Sigmoid colon (tissue), 7 donors: Measurements from ENCODE around the gene BAZ1B. TPM values are rescaled to one million over a fixed set of nuclear protein-coding genes. Genes with fewer than 3 reads are reported as not detected.
A peak's percentile ranks its signal among the peaks of the same experiment; 100 is the strongest.

Source experiments
- DNase-seq: peaks from one replicate; pipeline ENCODE4 v3.0.0-alpha.2; 2019
- H3K27ac ChIP-seq, 4 donors: fragments of 200-600 bp; sonication (generic); one replicate each; pipeline ENCODE4 v1.5.1; 2016 to 2019; ENCODE audit warnings: mild to moderate bottlenecking in 1 of 4
- H3K27me3 ChIP-seq, 3 donors: fragments of 200-600 bp; sonication (generic); one replicate each; pipeline ENCODE4 v1.5.1; 2019; ENCODE audit warnings: mild to moderate bottlenecking in 1 of 3
- H3K36me3 ChIP-seq, 4 donors: fragments of 200-600 bp; sonication (generic); one replicate each; pipeline ENCODE4 v1.5.1; 2016 to 2019
- H3K4me1 ChIP-seq, 4 donors: fragments of 200-600 bp; sonication (generic); one replicate each; pipeline ENCODE4 v1.5.1; 2017 to 2019
- H3K4me3 ChIP-seq, 4 donors: fragments of 200-600 bp; sonication (generic); one replicate each; pipeline ENCODE4 v1.5.1; 2017 to 2019; ENCODE audit warnings: mild to moderate bottlenecking in 2 of 4, moderate library complexity in 1 of 4
- H3K9me3 ChIP-seq, 4 donors: fragments of 200-600 bp in 3 of 4; sonication (generic) in 3 of 4; one replicate each; pipeline versions ENCODE4 v1.5.1 to v1.6.1; 2013 to 2019
- EP300 ChIP-seq, 4 donors: sonication (generic); formaldehyde crosslinking; IDR thresholded peaks; one replicate each; pipeline ENCODE4 v1.6.1; 2017; ENCODE audit warnings: antibody characterized with exemption in 4 of 4
- POLR2A ChIP-seq, 2 donors: fragments of 450-650 bp; IDR thresholded peaks; one replicate each; pipeline ENCODE4 v1.6.1; 2016; ENCODE audit warnings: antibody characterized with exemption in 2 of 2, mild to moderate bottlenecking in 2 of 2, moderate library complexity in 2 of 2
- POLR2AphosphoS5 ChIP-seq, 4 donors: sonication (generic); formaldehyde crosslinking; IDR thresholded peaks; one replicate each; pipeline ENCODE4 v1.6.1; 2017; ENCODE audit warnings: antibody characterized with exemption in 4 of 4
- WGBS, 2 donors: extraction: QIAGEN DNeasy Blood & Tissue Kit; methylation state at CpG; one replicate each; pipeline ENCODE4 v1.1.7; 2013; 5-methylcytosine and 5-hydroxymethylcytosine counted together
- intact Hi-C: fragments of 100-400 bp; cut with DNase I; formaldehyde crosslinking; loops from one replicate; pipeline ENCODE4 v1.15.1; 2023
- polyA plus RNA-seq, 3 donors: library from polyadenylated mRNA; stranded (reverse); fragments of 200-250 nt; gene quantifications; one replicate each; pipeline ENCODE4 v1.2.3, GENCODE V29; 2013
- total RNA-seq, 4 donors: library from RNA; depleted of rRNA; stranded (reverse); fragments of >200 nt; gene quantifications; one replicate each; pipeline ENCODE4 v1.1.0, GENCODE V29; 2016
- TF ChIP-seq, protein P1 (sequence below), 4 experiments: fragments of 450-650 bp in 3 of 4; fragments of 200-600 bp in 1 of 4; IDR thresholded peaks; one replicate each; pipeline ENCODE4 v1.5.1; 2016 to 2019; ENCODE audit warnings: antibody characterized with exemption in 4 of 4, mild to moderate bottlenecking in 3 of 4, moderate library complexity in 2 of 4
- donor health status: healthy with polysubstance abuse.
- donor health status: Bipolar disorder and iron deficiency.
- donor health status: healthy.

The BAZ1B gene
- total and polyA plus RNA-seq, 7 donors = 13.8 to 67.3 (median 47.2) TPM

DNA sequence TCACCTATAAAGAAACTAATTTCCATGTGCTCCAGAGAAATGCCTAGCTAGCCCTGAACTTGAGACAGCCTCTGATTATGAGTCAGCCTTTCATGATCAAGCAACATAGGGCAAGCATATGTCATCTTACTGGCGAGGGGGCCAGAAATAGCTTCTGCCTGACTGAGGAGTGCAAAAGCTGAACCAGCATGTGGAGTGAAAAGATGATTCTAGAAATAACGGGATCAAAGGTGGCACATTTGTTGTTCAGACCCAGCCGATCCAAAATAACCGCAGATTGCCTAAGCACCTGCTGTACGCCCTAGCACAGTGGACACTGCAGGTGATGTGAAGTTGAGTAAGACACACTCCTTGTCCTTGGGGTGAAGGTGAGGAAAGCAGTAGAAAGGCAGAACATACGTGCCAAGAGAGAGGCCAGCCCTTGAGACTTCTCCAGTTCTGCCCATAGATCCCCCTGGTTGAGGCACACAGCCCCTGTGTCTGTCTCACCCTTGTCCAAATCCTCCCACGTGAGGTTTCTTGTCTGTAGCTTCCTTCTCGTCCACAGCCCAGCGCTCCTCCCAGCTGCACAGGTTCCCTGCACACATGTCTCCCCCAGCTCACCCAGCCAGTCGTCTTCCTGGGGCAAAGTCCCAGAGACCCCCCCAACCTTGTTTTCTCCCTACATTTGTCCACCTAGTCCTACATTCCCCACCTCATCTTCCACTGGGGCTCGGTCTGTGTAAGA is 38.2 kb upstream of the BAZ1B start:
- no peak for TF ChIP-seq POLR2AphosphoS5 (IDR thresholded peaks at IDR 0.05)
- TF ChIP-seq POLR2A (IDR thresholded peaks at IDR 0.05) = no peak
- TF ChIP-seq, protein P1, sequence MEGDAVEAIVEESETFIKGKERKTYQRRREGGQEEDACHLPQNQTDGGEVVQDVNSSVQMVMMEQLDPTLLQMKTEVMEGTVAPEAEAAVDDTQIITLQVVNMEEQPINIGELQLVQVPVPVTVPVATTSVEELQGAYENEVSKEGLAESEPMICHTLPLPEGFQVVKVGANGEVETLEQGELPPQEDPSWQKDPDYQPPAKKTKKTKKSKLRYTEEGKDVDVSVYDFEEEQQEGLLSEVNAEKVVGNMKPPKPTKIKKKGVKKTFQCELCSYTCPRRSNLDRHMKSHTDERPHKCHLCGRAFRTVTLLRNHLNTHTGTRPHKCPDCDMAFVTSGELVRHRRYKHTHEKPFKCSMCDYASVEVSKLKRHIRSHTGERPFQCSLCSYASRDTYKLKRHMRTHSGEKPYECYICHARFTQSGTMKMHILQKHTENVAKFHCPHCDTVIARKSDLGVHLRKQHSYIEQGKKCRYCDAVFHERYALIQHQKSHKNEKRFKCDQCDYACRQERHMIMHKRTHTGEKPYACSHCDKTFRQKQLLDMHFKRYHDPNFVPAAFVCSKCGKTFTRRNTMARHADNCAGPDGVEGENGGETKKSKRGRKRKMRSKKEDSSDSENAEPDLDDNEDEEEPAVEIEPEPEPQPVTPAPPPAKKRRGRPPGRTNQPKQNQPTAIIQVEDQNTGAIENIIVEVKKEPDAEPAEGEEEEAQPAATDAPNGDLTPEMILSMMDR (IDR thresholded peaks at IDR 0.05) = no peak
- TF ChIP-seq EP300 (IDR thresholded peaks at IDR 0.05) = no peak
- Histone ChIP-seq H3K27me3 (no peaks in the 10 kb centered on the region), H3K36me3 (no peaks in the 10 kb centered on the region), H3K4me3 (no peak overlapping the region), H3K27ac (no peak overlapping the region), H3K9me3 (no peaks in the 10 kb centered on the region), H3K4me1 (peaks cover 0 to 24% (median 14%) of the 10 kb centered on the region in 4 donors)
- WGBS, 2 donors = 33 to 62% methylated on average over 11 of the region's 11 CpGs
- DNase-seq = no peak
- intact Hi-C loops = no loop called here

DNA sequence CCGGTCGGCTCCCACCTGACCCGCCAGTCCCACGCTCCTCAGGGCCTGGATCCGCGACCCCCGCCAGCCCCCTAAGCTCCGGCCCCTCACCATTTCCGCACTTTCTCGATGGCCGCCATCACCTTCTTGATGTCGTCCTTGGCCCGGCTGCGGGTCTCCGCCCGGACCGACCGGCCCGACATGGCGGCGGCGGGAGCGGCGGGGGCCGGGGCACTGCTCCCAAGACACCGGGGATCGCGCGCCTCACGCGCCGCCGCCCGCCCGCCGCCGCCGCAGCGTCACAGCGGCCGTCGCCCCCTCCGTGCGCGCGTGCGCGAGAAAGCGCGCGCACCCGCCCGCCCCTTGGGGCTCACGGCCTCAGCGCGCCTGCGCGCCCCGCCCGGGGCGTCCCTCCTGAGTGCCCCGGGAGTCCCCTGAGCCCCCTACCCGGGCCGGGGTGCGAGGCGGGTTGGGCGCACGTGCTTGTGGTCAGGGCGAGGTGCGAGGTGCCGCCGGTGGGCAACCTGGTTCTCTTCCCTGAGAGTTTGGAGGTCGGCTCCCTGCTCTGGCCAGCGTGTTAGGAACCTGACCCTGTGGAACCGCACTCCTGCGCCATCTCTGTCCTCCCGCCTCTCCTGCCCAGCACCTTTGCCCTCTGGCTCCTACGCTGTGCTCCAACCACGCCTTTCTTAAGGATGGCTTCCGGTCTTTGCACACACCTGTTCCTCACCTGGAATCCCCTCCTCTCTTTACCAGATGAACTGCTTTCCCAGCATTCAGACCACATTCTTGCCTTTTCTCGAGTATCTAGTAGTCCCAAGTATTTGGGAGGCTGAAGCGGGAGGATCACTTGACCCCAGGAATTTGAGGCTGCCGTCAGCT is 35.5 kb upstream of the BAZ1B start, which contains the start of gene BCL7B:
Gene BCL7B, minus strand, starts transcription at position 294 of the 861 bp plus-strand sequence. Its CDS starts 112 bp downstream, at position 182.
- Histone ChIP-seq H3K27ac (peak within 1 kb of the TSS; percentile 97 to 100 (median 100)), H3K36me3 (peaks cover 0 to 16% (median 3%) of the 10 kb centered on the region in 4 donors), H3K4me1 (peaks cover 0 to 37% (median 24%) of the 10 kb centered on the region in 4 donors), H3K4me3 (peak within 1 kb of the TSS; percentile 83 to 95 (median 90)), H3K27me3 (no peaks in the 10 kb centered on the region), H3K9me3 (no peaks in the 10 kb centered on the region)
- TF ChIP-seq EP300 (IDR thresholded peaks at IDR 0.05) (no peak), POLR2A (IDR thresholded peaks at IDR 0.05) (no peak), POLR2AphosphoS5 (IDR thresholded peaks at IDR 0.05) (peak in 3 of 4 donors; percentile 41 to 84 (median 78))
- TF ChIP-seq, protein P1 (IDR thresholded peaks at IDR 0.05) = no peak
- intact Hi-C loops = loop anchor here (1.0 kb wide), 2 partner anchors 21 to 35 kb away; partner anchors contain the start of genes BAZ1B and TBL2
- DNase-seq = peak; percentile 85
- 3 to 5% methylated on average over 83 of the region's 83 CpGs for WGBS, 2 donors

DNA sequence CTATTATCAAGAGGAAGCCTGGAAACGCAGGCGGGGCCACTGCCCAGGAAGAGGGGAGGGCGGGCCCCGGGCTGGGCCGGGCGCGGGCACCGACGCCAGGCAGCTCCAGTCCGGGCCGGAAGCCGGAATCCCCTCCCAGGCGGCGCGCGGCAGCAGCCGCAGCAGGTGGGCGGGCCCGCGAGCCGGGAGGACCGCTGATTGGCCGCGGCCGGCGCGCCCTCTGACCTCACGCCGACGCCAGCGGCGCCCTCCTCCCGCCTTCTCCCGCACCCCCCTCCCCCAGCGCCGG is 35.0 kb upstream of the BAZ1B start:
- Histone ChIP-seq H3K9me3 (no peaks in the 10 kb centered on the region), H3K27ac (peak overlapping the region; percentile 97 to 100 (median 100)), H3K4me3 (peak overlapping the region; percentile 83 to 95 (median 90)), H3K36me3 (peaks cover 0 to 21% (median 8%) of the 10 kb centered on the region in 4 donors), H3K27me3 (no peaks in the 10 kb centered on the region), H3K4me1 (peaks cover 0 to 37% (median 24%) of the 10 kb centered on the region in 4 donors)
- TF ChIP-seq POLR2AphosphoS5 (IDR thresholded peaks at IDR 0.05) (peak in 1 of 4 donors; percentile 61), POLR2A (IDR thresholded peaks at IDR 0.05) (no peak)
- intact Hi-C loops = loop anchor here (1.0 kb wide), 2 partner anchors 21 to 35 kb away; partner anchors contain the start of genes BAZ1B and TBL2
- WGBS, 2 donors = 0 to 1% methylated on average over 36 of the region's 36 CpGs
- peak; percentile 96 for DNase-seq

DNA sequence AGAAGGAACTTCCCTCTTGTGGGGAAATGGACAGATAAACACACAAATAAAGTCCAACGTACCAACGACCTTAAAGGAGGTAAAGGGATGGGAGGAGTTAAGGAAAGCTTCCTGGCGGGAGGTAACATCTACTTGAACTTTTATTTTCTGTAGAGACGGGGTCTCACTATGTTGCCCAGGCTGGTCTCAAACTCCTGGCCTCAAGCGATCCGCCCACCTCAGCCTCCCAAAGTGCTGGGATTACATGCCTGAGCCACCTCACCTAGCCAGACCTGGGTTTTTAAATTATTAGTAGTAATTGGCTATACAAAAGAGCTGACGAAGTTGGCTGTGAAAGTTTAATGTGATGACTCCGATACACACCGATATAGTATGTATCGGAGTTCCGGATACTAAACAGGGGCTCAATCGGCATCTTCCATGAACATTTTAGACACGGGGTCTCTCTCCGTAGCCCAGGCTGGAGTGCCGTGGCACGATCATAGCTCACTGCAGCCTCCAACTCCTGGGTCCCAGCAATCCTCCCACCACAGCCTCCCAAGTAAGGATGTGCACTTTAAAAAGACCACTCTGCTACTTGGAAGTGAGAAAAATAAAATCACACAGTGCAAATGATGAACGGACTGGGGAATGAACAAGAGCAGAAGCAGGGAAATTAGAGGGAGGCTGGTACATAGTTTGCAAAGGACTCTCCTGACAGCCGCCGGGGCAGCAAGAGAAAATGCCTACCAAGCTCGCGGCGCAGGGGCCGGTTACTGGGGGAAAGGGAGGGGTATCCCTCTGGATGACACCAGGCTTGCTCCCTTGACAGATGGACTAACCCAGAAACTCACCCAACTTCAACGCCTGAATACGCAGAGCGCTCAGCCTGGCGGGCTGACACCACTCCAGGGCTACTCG is 34.4 kb upstream of the BAZ1B start:
- WGBS, 2 donors = 5 to 21% methylated on average over 28 of the region's 28 CpGs
- intact Hi-C loops = loop anchor here (1.0 kb wide), 2 partner anchors 22 to 34 kb away; partner anchors contain the start of genes BAZ1B and TBL2

More for the DNA sequence above, 34.4 kb upstream of the BAZ1B start:
- TF ChIP-seq, protein P1 (IDR thresholded peaks at IDR 0.05) = no peak
- TF ChIP-seq POLR2AphosphoS5 (IDR thresholded peaks at IDR 0.05) (peak in 3 of 4 donors; percentile 40 to 72 (median 64)), EP300 (IDR thresholded peaks at IDR 0.05) (no peak), POLR2A (IDR thresholded peaks at IDR 0.05) (peak; percentile 18 to 32)
- peaks cover 5 to 27% (median 11%) of the 10 kb centered on the region in 4 donors for H3K36me3 ChIP-seq
- H3K27me3 ChIP-seq = no peaks in the 10 kb centered on the region
- peak overlapping the region; percentile 83 to 95 (median 90) for H3K4me3 ChIP-seq
- DNase-seq = no peak
- H3K27ac ChIP-seq = peak overlapping the region; percentile 97 to 100 (median 100)
- peaks cover 0 to 37% (median 24%) of the 10 kb centered on the region in 4 donors for H3K4me1 ChIP-seq
- H3K9me3 ChIP-seq = no peaks in the 10 kb centered on the region
